Chondrocyte (in vitro differentiated cells): ENCODE data around the gene RUFY2. TPM values are rescaled to one million over a fixed set of nuclear protein-coding genes. Genes with fewer than 3 reads are reported as not detected.
"Not testable (repeated sequence)": the region's sequence is repeated elsewhere in the genome, so short reads cannot be mapped to it uniquely, and the experiment has no call there.

Source experiments
- DNase-seq: peaks from one replicate; pipeline ENCODE4 v3.0.0; 2021; ENCODE audit warnings: mixed read lengths, low spot score
- H3K27ac Mint-ChIP-seq: one replicate; pipeline ENCODE4 v1.8.0; 2021; ENCODE audit warnings: mild to moderate bottlenecking, moderate library complexity, mixed read lengths; ENCODE audit not compliant: unreplicated experiment
- H3K27me3 Mint-ChIP-seq: 2 replicates; pipeline ENCODE4 v1.8.0; 2021; ENCODE audit warnings: low read depth, mixed read lengths
- H3K36me3 Mint-ChIP-seq: 2 replicates; pipeline ENCODE4 v1.8.0; 2021; ENCODE audit warnings: low read depth, mixed read lengths
- H3K4me1 Mint-ChIP-seq: 2 replicates; pipeline ENCODE4 v1.8.0; 2021; ENCODE audit warnings: low read depth, mild to moderate bottlenecking, mixed read lengths
- H3K4me3 Mint-ChIP-seq: one replicate; pipeline ENCODE4 v1.8.0; 2021; ENCODE audit warnings: mild to moderate bottlenecking, moderate library complexity, mixed read lengths; ENCODE audit not compliant: unreplicated experiment
- H3K9me3 Mint-ChIP-seq: 2 replicates; pipeline ENCODE4 v1.8.0; 2021; ENCODE audit warnings: low read depth, mixed read lengths
- long read RNA-seq: library from polyadenylated mRNA; stranded (forward); transcript quantifications from one replicate; pipeline ENCODE4 v2.0.0, GENCODE V29; 2021
- total RNA-seq: library from RNA; stranded (reverse); gene quantifications from 3 replicates; pipeline ENCODE4 v1.2.1, GENCODE V29; 2021
- TF ChIP-seq, protein P1 (sequence below): fragments of 200-600 bp; sonication (generic); IDR thresholded peaks from 2 replicates; pipeline ENCODE4 v1.5.0; 2021; ENCODE audit warnings: antibody characterized with exemption, mild to moderate bottlenecking, moderate library complexity

RUFY2 gene
- total RNA-seq, result 19.8 to 22.3 TPM (median 20.2 TPM) in 3 replicates
- long read RNA-seq, transcript RUFY2-213 (18 exons, 3,863 nt), result major isoform, 16 of 23 reads
- long read RNA-seq, partial matches to known transcripts, result 1 of 23 reads
- long read RNA-seq, other reads (novel, unspliced or antisense), result 6 of 23 reads

DNA sequence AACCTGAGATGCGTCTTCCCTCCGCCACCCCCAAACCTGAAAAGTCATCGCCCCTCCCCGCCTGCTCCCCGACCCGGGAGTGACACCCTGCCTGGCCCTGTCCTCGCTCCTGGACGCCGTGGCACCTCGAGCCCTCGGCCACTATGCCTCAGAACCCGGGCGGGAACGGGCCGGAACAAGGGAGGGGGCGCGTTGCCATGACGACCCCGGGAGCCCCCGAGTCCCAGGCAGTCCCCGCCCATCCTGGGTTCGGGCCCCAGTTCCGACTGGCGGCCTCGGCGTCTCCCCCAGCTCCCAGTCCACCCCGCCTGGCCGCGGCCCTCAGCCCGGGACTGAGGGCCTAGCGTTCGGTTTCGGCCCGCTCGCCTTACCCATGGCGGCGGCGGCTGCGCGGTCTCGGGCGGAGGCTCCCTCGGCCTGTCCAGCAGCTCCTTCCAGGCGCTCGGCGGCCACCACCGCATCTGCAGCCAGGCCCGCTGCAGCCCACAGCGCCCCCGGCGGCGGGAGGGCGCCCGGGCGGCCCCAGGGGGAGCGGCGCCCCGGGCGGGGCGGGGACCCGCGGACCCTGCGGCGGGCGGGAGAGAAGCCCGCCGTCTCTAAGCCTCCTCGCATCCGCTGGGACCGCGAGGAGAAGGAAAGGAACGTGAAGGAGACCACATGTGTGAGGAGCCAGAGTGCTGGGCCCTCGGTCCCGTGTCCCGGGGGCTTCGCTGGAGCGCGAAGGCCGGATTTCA lies at the start of gene RUFY2:
RUFY2 (minus strand) TSS at position 463 of the 734 bp plus-strand sequence; CDS start at position 375, 88 bp downstream.
- Mint-ChIP-seq H3K27me3 (no peaks in the 10 kb centered on the region), H3K9me3 (no peaks in the 10 kb centered on the region), H3K4me1 (peaks cover 36% of the 10 kb centered on the region), H3K36me3 (no peaks in the 10 kb centered on the region), H3K27ac (peak within 1 kb of the TSS; percentile 95), H3K4me3 (peak within 1 kb of the TSS; percentile 87)
- TF ChIP-seq, protein P1, sequence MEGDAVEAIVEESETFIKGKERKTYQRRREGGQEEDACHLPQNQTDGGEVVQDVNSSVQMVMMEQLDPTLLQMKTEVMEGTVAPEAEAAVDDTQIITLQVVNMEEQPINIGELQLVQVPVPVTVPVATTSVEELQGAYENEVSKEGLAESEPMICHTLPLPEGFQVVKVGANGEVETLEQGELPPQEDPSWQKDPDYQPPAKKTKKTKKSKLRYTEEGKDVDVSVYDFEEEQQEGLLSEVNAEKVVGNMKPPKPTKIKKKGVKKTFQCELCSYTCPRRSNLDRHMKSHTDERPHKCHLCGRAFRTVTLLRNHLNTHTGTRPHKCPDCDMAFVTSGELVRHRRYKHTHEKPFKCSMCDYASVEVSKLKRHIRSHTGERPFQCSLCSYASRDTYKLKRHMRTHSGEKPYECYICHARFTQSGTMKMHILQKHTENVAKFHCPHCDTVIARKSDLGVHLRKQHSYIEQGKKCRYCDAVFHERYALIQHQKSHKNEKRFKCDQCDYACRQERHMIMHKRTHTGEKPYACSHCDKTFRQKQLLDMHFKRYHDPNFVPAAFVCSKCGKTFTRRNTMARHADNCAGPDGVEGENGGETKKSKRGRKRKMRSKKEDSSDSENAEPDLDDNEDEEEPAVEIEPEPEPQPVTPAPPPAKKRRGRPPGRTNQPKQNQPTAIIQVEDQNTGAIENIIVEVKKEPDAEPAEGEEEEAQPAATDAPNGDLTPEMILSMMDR, result peak; percentile 81
- peak; percentile 89 for DNase-seq

DNA sequence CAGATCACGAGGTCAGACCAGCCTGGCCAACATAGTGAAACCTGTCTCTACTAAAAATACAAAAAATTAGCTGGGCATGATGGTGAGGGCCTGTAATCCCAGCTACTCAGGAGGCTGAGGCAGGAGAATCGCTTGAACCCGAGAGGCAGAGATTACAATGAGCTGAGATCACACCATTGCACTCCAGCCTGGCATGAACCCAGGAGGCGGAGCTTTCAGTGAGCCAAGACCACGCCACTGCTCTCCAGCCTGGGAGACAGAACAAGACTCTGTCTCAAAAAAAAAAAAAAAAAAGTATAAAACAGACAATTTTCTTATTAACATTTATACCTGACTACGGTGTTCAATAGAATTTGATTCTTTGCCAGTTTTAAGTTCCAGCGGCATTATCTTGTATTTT lies 42.6 kb upstream of the RUFY2 start:
- DNase-seq, H3K4me3 Mint-ChIP-seq, H3K27me3 Mint-ChIP-seq, H3K27ac Mint-ChIP-seq, H3K36me3 Mint-ChIP-seq, H3K9me3 Mint-ChIP-seq, H3K4me1 Mint-ChIP-seq: not testable (repeated sequence)

DNA sequence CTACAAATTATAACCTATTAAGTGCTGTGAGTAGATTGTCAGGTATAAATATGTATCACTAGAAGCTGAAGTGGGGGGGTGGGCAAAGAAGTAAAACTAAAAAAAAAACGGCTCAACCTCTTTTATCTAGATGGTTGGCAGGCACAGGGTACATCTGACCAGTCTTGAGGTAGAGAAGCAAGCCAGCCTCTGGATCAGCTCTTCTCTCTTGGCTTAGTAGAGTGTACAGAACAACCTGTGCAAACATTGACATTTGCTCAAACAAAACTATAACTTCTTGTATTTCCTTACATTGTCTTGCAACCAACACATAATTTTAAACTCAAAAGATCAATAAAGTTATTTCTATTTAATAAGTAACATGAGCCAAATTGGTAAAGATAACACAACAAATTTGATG lies 39.1 kb upstream of the RUFY2 start:
- no peaks in the 10 kb centered on the region for H3K9me3 Mint-ChIP-seq
- no peaks in the 10 kb centered on the region for H3K27me3 Mint-ChIP-seq
- H3K4me3 Mint-ChIP-seq, result no peak overlapping the region
- no peaks in the 10 kb centered on the region for H3K4me1 Mint-ChIP-seq
- TF ChIP-seq, protein P1, result no peak
- H3K27ac Mint-ChIP-seq, result no peak overlapping the region
- no peak for DNase-seq
- peaks cover 1% of the 10 kb centered on the region for H3K36me3 Mint-ChIP-seq

DNA sequence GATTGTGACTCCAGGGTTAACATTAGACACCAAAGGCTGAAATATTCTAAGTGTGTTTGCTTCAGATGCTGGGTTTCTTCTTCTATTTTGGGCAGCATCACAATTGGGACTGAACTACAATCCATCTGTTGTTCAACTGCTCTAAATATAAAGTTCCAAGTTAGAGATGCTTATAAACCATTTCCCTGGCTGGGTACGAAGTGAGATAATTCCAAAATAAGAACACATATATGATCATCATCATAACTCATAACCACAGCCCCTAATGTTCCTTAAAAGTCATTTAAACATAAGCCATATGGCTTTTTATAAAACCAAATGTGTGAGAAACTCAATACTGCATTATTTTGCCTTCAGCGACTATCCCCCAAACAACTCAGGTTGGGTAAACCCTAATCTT lies 35.9 kb upstream of the RUFY2 start:
- DNase-seq, result no peak
- no peaks in the 10 kb centered on the region for H3K36me3 Mint-ChIP-seq
- no peak overlapping the region for H3K4me3 Mint-ChIP-seq
- no peaks in the 10 kb centered on the region for H3K4me1 Mint-ChIP-seq
- TF ChIP-seq, protein P1, result no peak
- no peaks in the 10 kb centered on the region for H3K27me3 Mint-ChIP-seq
- H3K27ac Mint-ChIP-seq, result no peak overlapping the region
- H3K9me3 Mint-ChIP-seq, result no peaks in the 10 kb centered on the region

DNA sequence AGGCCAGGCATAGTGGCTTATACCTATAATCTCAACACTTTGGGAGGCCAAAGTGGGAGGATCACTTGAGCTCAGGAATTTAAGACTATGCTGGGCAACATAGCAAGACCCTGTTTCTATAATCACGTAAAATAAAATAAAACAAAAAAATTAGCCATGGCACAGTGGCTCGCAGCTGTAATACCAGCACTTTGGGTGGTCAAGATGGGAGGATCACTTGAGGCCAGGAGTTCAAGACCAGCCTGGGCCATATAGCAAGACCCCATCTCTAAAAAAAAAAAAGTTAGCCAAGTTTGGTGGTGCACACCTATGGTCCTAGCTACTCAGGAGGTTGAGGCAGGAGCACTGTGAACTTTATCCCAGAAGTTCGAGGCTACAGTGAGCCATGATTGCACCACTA lies 33.8 kb upstream of the RUFY2 start:
- TF ChIP-seq, protein P1, result no peak
- H3K4me3 Mint-ChIP-seq, result no peak overlapping the region
- H3K27me3 Mint-ChIP-seq, result no peaks in the 10 kb centered on the region
- H3K36me3 Mint-ChIP-seq, result no peaks in the 10 kb centered on the region
- H3K27ac Mint-ChIP-seq, result no peak overlapping the region
- H3K9me3 Mint-ChIP-seq, result no peaks in the 10 kb centered on the region
- no peak for DNase-seq
- no peaks in the 10 kb centered on the region for H3K4me1 Mint-ChIP-seq

DNA sequence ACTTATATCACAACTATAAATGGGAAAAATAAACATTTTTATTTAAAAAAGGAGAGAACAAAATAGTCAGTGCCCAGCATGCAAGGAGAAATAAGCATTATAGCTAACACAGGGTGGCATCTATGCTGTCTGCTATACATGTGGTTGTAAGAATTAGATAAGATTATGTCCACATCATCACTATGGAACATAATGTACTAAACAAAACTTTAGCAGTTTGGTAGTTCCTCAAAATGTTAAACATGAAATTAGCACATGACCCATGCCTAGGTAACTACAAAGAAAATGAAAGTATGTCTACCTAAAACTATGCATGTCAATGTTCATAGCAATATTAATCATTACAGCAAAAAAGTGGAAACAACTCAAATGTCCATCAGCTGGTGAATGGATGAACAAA lies 28.7 kb upstream of the RUFY2 start:
- Mint-ChIP-seq H3K27ac (no peak overlapping the region), H3K27me3 (no peaks in the 10 kb centered on the region)
- TF ChIP-seq, protein P1, result no peak

More for the DNA sequence above, 28.7 kb upstream of the RUFY2 start:
- H3K36me3 Mint-ChIP-seq, result no peaks in the 10 kb centered on the region
- H3K4me1 Mint-ChIP-seq, result no peaks in the 10 kb centered on the region
- no peak overlapping the region for H3K4me3 Mint-ChIP-seq
- H3K9me3 Mint-ChIP-seq, result no peaks in the 10 kb centered on the region
- no peak for DNase-seq
